Ureter (tissue), 1 donor: ENCODE data around the gene SMG6. TPM values are rescaled to one million over a fixed set of nuclear protein-coding genes. Genes with fewer than 3 reads are reported as not detected.

Experiments
- total RNA-seq: library from RNA; stranded (reverse); gene quantifications from one replicate; pipeline ENCODE4 v1.2.4, GENCODE V29; 2023
- donor health status: DM: yes; HTN: yes; CAD: no.

SMG6 gene
- total RNA-seq, 1 donor from 2014 or later, result 58.4 TPM

Other genes starting within 250 kb of the SMG6 start
- 14.9 TPM for gene HIC1, start 248.7 kb downstream of the SMG6 start, total RNA-seq
- 6.3 TPM for gene SRR, start 165 bp upstream of the SMG6 start, total RNA-seq
- 36.9 TPM for gene TSR1, start 32.7 kb upstream of the SMG6 start, total RNA-seq
- 113 TPM for gene SGSM2, start 33.7 kb upstream of the SMG6 start, total RNA-seq
- 47.4 TPM for gene MNT, start 97.3 kb upstream of the SMG6 start, total RNA-seq
- gene METTL16, start 208.1 kb upstream of the SMG6 start, total RNA-seq, result 52.2 TPM